Right lobe of liver (tissue), 6 donors: ENCODE measurements around the gene G0S2. TPM values are rescaled to one million over a fixed set of nuclear protein-coding genes. Genes with fewer than 3 reads are reported as not detected.

ENCODE experiments used
- ATAC-seq, 4 donors: fragments of 200-7000 bp; cut with Tn5 transposase; one replicate each; pipeline ENCODE4 v1.9.1; 2020; ENCODE audit warnings: mild to moderate bottlenecking in 4 of 4, moderate library complexity in 4 of 4
- DNase-seq, 3 donors: peaks; one replicate each; pipeline ENCODE4 v3.0.0-alpha.2; 2020
- H3K27ac ChIP-seq, 3 donors: fragments of 200-600 bp; one replicate each; pipeline ENCODE4 v1.8.0; 2022
- H3K27me3 ChIP-seq, 2 donors: fragments of 200-600 bp; one replicate each; pipeline ENCODE4 v1.8.0; 2022
- H3K36me3 ChIP-seq, 4 donors: fragments of 200-600 bp; sonication (generic) in 1 of 4; one replicate each; pipeline versions ENCODE4 v1.5.1 to v1.8.0; 2017 to 2022; ENCODE audit warnings: control low read depth in 1 of 4
- H3K4me1 ChIP-seq, 4 donors: fragments of 200-600 bp; sonication (generic) in 1 of 4; one replicate each; pipeline versions ENCODE4 v1.5.1 to v1.8.0; 2017 to 2022; ENCODE audit warnings: control low read depth in 1 of 4
- H3K4me3 ChIP-seq, 3 donors: fragments of 200-600 bp; one replicate each; pipeline ENCODE4 v1.8.0; 2022
- H3K9me3 ChIP-seq, 4 donors: fragments of 200-600 bp; sonication (generic) in 1 of 4; one replicate each; pipeline versions ENCODE4 v1.5.1 to v1.8.0; 2017 to 2022; ENCODE audit warnings: control low read depth in 1 of 4
- POLR2A ChIP-seq: fragments of 450-650 bp; IDR thresholded peaks from one replicate; pipeline ENCODE4 v1.6.1; 2017; ENCODE audit warnings: antibody characterized with exemption, mild to moderate bottlenecking
- WGBS: methylation state at CpG from one replicate; pipeline ENCODE4 v1.1.6; 2018; ENCODE audit warnings: low coverage, low lambda C conversion rate; ENCODE audit not compliant: insufficient coverage; ENCODE audit errors: missing lambda C conversion rate; 5-methylcytosine and 5-hydroxymethylcytosine counted together
- intact Hi-C, 2 donors: fragments of 100-400 bp; cut with DNase I; formaldehyde crosslinking; loops; one replicate each; pipeline versions ENCODE4 v1.11.2 to v1.14.1; 2022
- total RNA-seq, 6 experiments: library from RNA; depleted of rRNA in 2 of 6; stranded (reverse); fragments of >200 nt in 2 of 6; fragmentation: NEBNext Ultra II Directional in 3 of 6; extraction: Animal tissue kit (Norgen Biotek cat#: 25700) in 3 of 6; gene quantifications; one replicate each; pipeline versions ENCODE4 v1.1.0 to v1.2.4, GENCODE V29; 2016 to 2023
- TF ChIP-seq, protein P1 (sequence below), 4 donors: fragments of 200-600 bp in 3 of 4; fragments of 450-650 bp in 1 of 4; IDR thresholded peaks; one replicate each; pipeline versions ENCODE4 v1.5.1 to v1.8.0; 2016 to 2022; ENCODE audit warnings: antibody characterized with exemption in 4 of 4, mild to moderate bottlenecking in 2 of 4
- donor health status: DM: no; HTN: yes; CAD: no.
- donor health status: DM: no; HTN: no; CAD: no.
- donor health status: DM: no; HTN: no; CAD: no.
- donor health status: DM: no; HTN: yes; CAD: no.
- donor health status: DM: no; HTN: yes; CAD: no.

G0S2 gene
- total RNA-seq, 6 experiments from 2014 or later: 36.9 to 749 (median 247) TPM

- no peak for DNase-seq
- TF ChIP-seq POLR2A: no peak
- TF ChIP-seq, protein P1, sequence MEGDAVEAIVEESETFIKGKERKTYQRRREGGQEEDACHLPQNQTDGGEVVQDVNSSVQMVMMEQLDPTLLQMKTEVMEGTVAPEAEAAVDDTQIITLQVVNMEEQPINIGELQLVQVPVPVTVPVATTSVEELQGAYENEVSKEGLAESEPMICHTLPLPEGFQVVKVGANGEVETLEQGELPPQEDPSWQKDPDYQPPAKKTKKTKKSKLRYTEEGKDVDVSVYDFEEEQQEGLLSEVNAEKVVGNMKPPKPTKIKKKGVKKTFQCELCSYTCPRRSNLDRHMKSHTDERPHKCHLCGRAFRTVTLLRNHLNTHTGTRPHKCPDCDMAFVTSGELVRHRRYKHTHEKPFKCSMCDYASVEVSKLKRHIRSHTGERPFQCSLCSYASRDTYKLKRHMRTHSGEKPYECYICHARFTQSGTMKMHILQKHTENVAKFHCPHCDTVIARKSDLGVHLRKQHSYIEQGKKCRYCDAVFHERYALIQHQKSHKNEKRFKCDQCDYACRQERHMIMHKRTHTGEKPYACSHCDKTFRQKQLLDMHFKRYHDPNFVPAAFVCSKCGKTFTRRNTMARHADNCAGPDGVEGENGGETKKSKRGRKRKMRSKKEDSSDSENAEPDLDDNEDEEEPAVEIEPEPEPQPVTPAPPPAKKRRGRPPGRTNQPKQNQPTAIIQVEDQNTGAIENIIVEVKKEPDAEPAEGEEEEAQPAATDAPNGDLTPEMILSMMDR (IDR thresholded peaks at IDR 0.05): no peak
- Histone ChIP-seq H3K9me3 (no peaks in the 10 kb centered on the region), H3K4me1 (peaks cover 0 to 21% (median 8%) of the 10 kb centered on the region in 4 donors), H3K36me3 (peaks cover 0 to 30% (median 7%) of the 10 kb centered on the region in 4 donors), H3K4me3 (no peak overlapping the region), H3K27ac (no peak overlapping the region), H3K27me3 (no peaks in the 10 kb centered on the region)
- 0% methylated on average over 1 of the region's 4 CpGs for WGBS
- intact Hi-C loops: no loop called here
- no peak for ATAC-seq
These were observed 33.1 kb downstream of the G0S2 start for GRCh38 chr1:209708297-209708696.

- peak in 1 of 4 donors; percentile 55 for ATAC-seq
- WGBS: 52% methylated on average over 2 of the region's 2 CpGs
- peaks cover 0 to 21% (median 6%) of the 10 kb centered on the region in 4 donors for H3K4me1 ChIP-seq
- intact Hi-C loops: no loop called here
- no peak overlapping the region for H3K27ac ChIP-seq
- no peaks in the 10 kb centered on the region for H3K27me3 ChIP-seq
- H3K36me3 ChIP-seq: peaks cover 0 to 36% (median 10%) of the 10 kb centered on the region in 4 donors
- H3K9me3 ChIP-seq: no peaks in the 10 kb centered on the region
- TF ChIP-seq, protein P1 (IDR thresholded peaks at IDR 0.05): no peak
- TF ChIP-seq POLR2A: no peak
- no peak for DNase-seq
- no peak overlapping the region for H3K4me3 ChIP-seq
These were observed 34.9 kb downstream of the G0S2 start for GRCh38 chr1:209710093-209710492.

DNA sequence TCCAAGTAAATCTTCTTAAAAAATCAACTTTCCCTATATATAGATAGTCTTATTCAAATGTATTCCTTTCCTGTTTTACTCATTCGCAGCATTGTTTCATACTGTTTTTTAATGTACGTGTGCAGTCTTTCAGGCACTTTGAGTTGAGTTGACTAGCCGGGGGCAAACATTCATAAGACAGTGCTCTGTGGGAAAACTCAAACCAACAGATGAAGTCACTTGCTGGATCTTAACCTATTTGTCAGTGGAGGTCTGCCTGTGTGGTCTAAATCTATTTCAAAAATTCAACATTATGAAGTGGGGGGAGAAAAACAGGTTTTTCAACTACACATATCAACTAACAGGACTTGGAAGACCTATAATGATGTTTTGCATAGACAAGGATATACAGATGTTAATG lies 35.6 kb downstream of the G0S2 start:
- no peak overlapping the region for H3K27ac ChIP-seq
- peaks cover 0 to 36% (median 10%) of the 10 kb centered on the region in 4 donors for H3K36me3 ChIP-seq
- intact Hi-C loops: no loop called here
- no peak for TF ChIP-seq POLR2A
- TF ChIP-seq, protein P1 (IDR thresholded peaks at IDR 0.05): no peak
- ATAC-seq (no peak), DNase-seq (no peak)
- WGBS: 81% methylated on average over 3 of the region's 3 CpGs
- no peaks in the 10 kb centered on the region for H3K27me3 ChIP-seq
- H3K9me3 ChIP-seq: no peaks in the 10 kb centered on the region
- H3K4me1 ChIP-seq: peaks cover 0 to 21% (median 6%) of the 10 kb centered on the region in 4 donors
- H3K4me3 ChIP-seq: no peak overlapping the region

GRCh38 chr1:209714338-209714737 lies 39.1 kb downstream of the G0S2 start:
- Histone ChIP-seq H3K27me3 (no peaks in the 10 kb centered on the region), H3K4me3 (no peak overlapping the region), H3K9me3 (no peaks in the 10 kb centered on the region), H3K4me1 (peaks cover 0 to 9% (median 0%) of the 10 kb centered on the region in 4 donors), H3K27ac (no peak overlapping the region), H3K36me3 (peaks cover 0 to 19% (median 6%) of the 10 kb centered on the region in 4 donors)
- DNase-seq (no peak), ATAC-seq (no peak)
- 78% methylated on average over 2 of the region's 2 CpGs for WGBS
- no peak for TF ChIP-seq POLR2A
- TF ChIP-seq, protein P1 (IDR thresholded peaks at IDR 0.05): no peak
- intact Hi-C loops: no loop called here

DNA sequence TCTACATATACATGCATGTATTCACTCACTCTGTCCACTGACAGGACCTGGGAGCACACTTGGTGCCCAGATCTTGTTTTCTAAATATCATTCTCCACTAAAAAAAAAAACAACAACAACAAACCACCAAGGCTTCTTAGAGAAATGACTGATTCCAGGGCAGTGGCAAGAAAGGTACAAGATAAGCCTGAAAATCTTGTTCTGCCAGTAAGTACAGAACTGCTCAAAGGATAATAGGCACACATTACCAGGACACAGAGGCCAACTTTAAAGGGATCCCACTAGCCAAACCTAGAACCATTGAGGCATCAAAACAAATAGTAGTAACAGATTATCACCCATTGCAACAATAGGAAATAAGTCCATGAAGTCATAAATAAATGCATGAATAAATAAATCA lies 40.1 kb downstream of the G0S2 start:
- ATAC-seq: no peak

More for the DNA sequence above, 40.1 kb downstream of the G0S2 start:
- no peak for DNase-seq
- Histone ChIP-seq H3K27me3 (no peaks in the 10 kb centered on the region), H3K4me3 (no peak overlapping the region), H3K27ac (no peak overlapping the region), H3K36me3 (peaks cover 0 to 13% (median 6%) of the 10 kb centered on the region in 4 donors), H3K4me1 (peaks cover 0 to 17% (median 0%) of the 10 kb centered on the region in 4 donors), H3K9me3 (no peaks in the 10 kb centered on the region)
- intact Hi-C loops: no loop called here
- TF ChIP-seq, protein P1 (IDR thresholded peaks at IDR 0.05): no peak
- TF ChIP-seq POLR2A: no peak
